Measurements from ENCODE around the gene POFUT2.

The POFUT2 gene

GRCh38 chr21:45220714-45221490 lies 66.8 kb downstream of the POFUT2 start:
- DNase-seq = no peak

GRCh38 chr21:45220071-45220481 lies 67.6 kb downstream of the POFUT2 start:
- no peak for DNase-seq

GRCh38 chr21:45219517-45219916 lies 68.2 kb downstream of the POFUT2 start:
- DNase-seq = no peak

- no peak for DNase-seq
Observed at GRCh38 chr21:45217010-45217409, 70.7 kb downstream of the POFUT2 start.

GRCh38 chr21:45215213-45215612 lies 72.5 kb downstream of the POFUT2 start:
- DNase-seq = no peak
